Activated CD4-positive, alpha-beta T cell treated with anti-CD3 and anti-CD28 coated beads for 24 hours (primary cell): ENCODE results near the gene SETDB2.

ENCODE experiments used
- DNase-seq, 2 donors: peaks; one replicate each; pipeline ENCODE4 v3.0.0-alpha.2; 2020; ENCODE audit warnings: low read depth in 2 of 2

The SETDB2 gene

DNA sequence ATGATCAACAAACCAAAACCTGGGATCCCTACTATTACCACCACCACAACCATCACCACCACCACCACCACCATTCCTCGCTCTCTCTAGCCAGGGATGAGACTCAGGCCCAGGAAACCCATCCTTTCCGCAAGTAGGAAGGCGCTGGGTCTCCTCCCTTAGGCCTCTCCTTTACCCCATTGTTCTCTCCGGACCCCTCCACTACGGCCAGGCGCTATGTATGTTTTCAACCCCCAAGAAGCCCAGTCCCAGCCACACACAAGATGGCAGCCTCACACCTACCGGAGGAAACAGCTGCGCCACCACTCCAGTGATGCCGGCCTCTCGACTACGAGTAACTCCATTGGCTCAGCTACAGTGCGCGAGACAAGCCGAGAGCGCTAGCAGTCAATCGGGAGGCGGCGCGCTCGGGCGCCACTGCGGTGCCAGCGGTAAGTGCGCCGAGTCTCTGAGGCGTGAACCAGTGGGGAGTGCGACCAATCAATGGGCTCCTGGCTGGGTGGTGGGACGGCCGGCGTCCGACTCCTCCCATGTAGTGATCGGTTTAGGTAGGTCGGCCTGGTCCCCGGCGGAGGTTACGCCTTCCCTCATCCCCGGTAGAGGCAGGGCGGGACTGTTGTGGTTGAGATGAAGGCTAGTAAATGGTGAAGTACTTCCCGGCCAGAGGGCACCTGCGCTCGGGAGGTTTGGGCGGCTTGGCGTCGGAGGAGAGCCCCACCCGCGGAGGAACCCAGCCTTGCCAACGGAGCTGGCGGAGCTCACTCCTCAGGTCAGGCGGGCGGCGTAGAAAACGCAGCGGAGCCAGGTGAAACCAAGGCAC is at the start of gene SETDB2, which contains the start of gene CAB39L:
TSS of gene SETDB2 (plus strand) at position 571 of the 820 bp plus-strand sequence. CDS start 7,620 bp downstream, outside the sequence.
TSS of gene CAB39L (minus strand) at position 361 of the 820 bp plus-strand sequence. CDS start 61,154 bp downstream, outside the sequence.
- DNase-seq: peak; percentile 95

- no peak for DNase-seq
These were observed 48.6 kb upstream of the SETDB2 start for GRCh38 chr13:49395451-49395865.

DNA sequence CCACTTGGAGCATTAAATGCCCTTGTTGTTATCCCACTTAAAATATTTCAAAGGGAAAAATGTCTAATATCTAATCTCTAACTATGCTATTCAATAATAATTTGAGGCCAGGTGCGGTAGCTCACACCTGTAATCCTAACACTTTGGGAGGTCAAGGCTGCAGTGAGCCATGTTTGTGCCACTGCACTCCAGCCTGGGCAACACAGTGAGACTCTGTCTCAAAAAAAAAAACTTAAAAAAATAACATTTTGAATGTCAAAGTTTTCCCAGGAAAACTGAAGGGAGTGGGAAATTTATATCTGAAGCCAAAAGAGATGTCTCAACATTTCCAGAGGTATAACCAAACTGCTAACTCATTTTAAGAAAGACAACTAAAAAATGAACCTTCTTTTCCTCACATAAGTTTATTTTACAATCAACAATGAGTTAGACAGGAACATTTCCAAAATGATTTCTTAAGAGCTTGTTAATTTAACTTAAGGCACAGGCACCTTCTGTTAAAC is 48.1 kb upstream of the SETDB2 start:
- no peak for DNase-seq

DNA sequence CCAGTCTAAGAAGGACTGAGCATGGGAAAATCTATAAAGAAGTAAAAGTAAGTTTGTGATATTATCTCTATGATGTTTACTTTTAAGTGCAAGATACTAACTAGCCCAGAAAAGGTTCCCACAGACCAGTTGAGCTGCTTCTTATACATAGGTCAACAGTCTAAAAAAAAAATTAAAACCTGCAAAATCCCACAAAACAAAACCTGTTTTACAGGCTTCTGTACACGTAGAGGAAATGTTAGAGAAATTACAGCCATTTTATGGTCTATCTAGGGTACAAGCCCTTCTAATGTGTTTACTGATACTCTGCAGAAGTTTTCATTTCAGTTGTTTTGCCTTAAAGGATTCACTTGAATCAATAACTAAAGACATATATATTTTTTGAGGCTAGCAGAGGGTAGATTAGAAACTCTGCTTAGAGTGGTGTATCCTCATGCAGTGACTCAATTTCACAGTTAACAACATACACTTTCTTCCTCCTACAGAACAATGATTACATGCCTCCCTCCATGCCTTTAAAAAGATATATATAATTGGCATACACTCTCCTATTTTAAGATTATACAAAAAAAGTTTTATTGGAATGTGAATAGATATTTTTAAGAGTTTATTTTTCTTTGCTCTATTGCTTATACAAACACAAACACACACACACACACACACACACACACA is 44.1 kb upstream of the SETDB2 start:
- no peak for DNase-seq

- DNase-seq: no peak
These were observed 43.1 kb upstream of the SETDB2 start for GRCh38 chr13:49400755-49401659.

DNA sequence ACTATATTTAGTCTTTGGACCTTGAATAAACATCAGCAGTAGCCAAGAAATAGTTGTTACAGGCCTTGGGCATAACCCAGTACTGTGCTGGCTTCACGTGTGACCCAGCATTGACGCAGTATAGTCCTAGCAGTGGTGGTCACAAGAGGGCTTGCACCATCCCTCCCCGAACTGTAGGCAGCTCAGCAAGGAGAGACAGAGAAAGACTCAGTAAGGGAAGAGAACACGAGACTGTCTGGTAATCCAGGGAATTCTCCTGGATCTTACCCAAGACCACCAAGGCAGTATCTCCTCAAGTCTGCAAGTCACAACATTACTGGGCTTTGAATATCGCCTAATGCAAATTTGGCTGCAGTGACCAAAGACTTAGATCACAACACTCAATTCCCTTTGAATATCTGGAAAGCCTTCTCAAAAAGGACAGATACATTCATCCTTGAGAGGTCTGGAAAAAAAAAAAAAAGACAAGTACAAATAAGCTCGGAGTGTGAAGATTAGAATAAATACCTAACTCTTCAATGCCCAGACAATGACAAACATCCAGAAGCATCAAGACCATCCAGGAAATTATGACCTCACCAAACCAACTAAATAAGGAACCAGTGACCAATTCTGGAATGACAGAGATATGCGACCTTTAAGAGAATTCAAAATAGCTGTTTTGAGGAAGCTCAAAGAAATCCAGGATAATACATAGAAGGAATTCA is 39.9 kb upstream of the SETDB2 start:
- DNase-seq: no peak

- no peak for DNase-seq
These were observed 39.4 kb upstream of the SETDB2 start for GRCh38 chr13:49404703-49405020.

DNA sequence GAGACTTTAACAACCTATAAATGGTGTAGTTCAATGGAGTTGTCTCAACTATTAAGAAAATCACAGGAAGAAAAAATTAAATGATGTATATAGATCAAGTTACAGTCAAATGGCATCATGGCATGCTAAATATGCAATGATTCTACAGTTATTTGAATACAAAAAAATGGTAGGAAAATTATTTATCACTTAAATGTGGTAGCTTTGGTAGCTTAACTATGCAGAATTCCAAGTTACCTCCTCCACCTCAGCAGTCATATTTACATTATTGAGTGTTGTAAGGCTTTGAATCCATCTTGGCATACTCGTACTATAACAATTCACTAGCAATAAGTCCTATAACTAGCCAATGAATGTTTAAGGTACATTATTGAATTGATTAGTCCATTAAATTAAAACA is 37.0 kb upstream of the SETDB2 start:
- no peak for DNase-seq

DNA sequence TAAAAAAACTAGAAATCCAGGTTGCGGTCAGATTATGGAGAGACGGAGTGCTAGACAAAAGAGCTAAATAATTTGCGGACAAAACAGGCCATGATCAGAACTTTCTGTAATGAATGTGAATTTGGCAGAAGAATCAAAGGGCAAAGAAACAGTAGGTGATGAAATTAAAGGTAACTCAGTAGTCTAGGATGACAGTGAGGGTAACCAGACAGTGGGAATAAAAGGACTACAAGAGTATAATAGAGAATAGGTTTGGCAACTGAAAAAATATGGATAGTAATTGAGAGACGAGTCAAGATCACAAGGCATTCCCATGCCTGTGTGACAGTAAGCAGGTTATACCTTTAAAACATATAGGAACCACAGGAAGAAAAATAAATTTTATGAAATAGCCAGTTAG is 36.1 kb upstream of the SETDB2 start:
- no peak for DNase-seq

- DNase-seq: no peak
These were observed 35.1 kb upstream of the SETDB2 start for GRCh38 chr13:49409008-49409407.

GRCh38 chr13:49410006-49410405 is 34.1 kb upstream of the SETDB2 start:
- DNase-seq: no peak

- DNase-seq: no peak
These were observed 33.6 kb upstream of the SETDB2 start for GRCh38 chr13:49410477-49410876.

DNA sequence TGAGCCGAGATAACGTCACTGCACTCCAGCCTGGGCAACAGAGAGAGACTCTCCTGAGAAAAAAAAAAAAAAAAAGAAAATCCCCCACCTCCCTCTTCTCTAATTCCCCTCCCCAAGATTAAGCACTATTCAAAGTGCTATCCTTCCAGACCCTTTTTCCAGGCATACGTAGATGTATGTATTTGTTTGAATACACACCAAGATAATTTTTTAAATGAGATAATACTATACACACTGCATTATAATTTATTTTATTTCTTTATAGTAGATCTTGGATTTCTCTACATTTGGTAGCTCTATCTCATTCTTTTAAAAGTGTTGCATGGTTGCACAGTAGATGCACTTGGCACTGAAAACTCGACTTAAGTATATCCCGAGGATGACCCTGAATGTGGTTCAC is 32.7 kb upstream of the SETDB2 start:
- DNase-seq: no peak

DNA sequence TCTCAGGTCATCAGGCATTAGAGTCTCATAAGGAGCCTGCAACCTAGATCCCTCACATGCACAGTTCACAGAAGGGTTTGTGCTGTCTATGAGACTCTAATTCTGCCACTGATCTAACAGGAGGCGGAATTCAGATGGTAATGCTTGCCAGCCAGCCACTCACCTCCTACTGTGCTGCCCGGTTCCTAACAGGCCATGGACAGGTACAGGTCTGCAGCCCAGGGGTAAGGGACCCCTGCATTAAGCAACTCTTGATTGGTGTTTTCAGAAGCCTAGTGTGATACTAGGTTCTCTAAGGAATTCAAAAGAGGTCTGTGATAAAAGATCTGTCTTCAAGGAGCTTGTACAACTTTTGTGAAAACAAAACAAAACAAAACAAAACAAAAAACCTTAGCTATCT is 31.3 kb upstream of the SETDB2 start:
- no peak for DNase-seq

DNA sequence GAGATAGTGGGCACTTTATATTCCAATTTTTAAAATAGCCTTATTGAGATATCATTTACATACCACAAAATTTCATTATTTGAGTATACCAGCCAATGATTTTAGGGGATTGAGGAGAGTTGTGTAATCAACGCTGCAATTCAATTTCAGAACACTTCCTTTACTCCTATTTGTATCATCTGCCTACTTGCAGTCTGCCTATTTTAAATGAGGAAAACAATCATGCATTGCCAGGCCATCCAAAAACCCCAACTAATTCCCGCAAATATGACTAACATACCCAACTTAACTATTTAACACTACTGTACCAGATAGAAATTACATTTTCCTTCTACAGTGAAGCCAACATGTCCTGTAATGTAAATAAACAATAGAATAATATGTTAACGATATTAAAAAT is 26.9 kb upstream of the SETDB2 start:
- no peak for DNase-seq

DNA sequence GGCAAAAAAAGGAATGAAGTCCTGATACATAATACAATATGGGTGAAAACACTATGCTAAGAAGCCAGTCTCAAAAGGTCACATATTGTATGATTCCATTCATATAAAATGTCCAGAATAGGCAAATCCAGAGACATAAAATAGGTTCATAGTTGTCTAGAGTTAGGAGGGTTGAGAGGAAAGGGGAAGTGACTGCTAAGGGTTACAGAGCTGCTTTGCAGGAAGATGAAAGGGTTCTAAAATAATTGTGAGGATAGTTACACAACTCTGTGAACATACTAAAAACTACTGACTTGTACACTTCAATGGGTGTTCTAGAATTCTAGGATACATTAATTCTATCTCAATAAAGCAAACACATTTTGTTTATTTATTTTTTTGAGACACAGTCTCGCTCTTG is 25.9 kb upstream of the SETDB2 start:
- no peak for DNase-seq

GRCh38 chr13:49419276-49419675 is 24.8 kb upstream of the SETDB2 start:
- no peak for DNase-seq

GRCh38 chr13:49421391-49421790 is 22.7 kb upstream of the SETDB2 start:
- DNase-seq: no peak

DNA sequence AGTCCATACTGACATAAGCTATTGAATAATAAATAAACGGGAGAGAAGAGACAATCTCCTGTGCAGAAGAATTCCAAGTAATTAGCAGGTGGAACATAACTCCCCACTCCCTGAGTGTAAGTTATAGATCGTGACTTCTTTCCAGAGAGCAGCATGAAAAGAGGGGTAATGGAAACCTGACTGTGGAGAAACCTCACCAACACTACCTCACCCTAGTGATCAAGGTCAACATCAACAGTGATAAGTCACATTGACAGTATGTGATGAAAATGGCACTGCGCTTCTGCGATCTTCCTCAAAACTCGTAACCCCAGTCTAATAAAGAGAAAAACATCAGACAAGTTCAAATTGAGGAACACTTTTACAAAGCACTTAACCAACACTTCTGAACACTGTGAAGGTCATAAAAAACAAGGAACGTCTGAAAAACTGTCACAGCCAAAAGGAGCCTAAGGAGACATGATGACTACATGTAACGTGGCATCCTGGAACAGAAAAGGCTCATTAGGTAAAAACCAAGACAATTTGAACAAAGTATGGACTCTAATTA is 20.0 kb upstream of the SETDB2 start:
- no peak for DNase-seq

GRCh38 chr13:49428041-49428763 is 15.9 kb upstream of the SETDB2 start:
- no peak for DNase-seq
